GM23338 (cell line): ENCODE data around the gene KIF2C. TPM values are rescaled to one million over a fixed set of nuclear protein-coding genes. Genes with fewer than 3 reads are reported as not detected.

Experiments used
- ATAC-seq: fragments of 200-7000 bp; cut with Tn5 transposase; 3 replicates; pipeline ENCODE4 v1.9.1; 2020
- DNase-seq: peaks from one replicate; pipeline ENCODE4 v3.0.0-alpha.2; 2015; ENCODE audit warnings: low spot score
- H2AFZ ChIP-seq: fragments of 200-600 bp; sonication (generic); 2 replicates; pipeline ENCODE4 v1.8.0; 2016; ENCODE audit warnings: antibody characterized with exemption, mild to moderate bottlenecking, moderate library complexity
- H3F3A ChIP-seq: fragments of 200-600 bp; sonication (generic); replicated peaks from 2 replicates; pipeline ENCODE4 v1.8.0; 2017; ENCODE audit warnings: antibody characterized with exemption, mixed run types, low read depth
- H3K27ac ChIP-seq: fragments of 200-600 bp; sonication (generic); 2 replicates; pipeline ENCODE4 v1.6.1; 2016; ENCODE audit warnings: low read depth
- H3K27me3 ChIP-seq: fragments of 200-600 bp; sonication (generic); 2 replicates; pipeline ENCODE4 v1.8.0; 2016; ENCODE audit warnings: mild to moderate bottlenecking, mixed run types, moderate library complexity; ENCODE audit not compliant: insufficient read depth
- H3K36me3 ChIP-seq: fragments of 200-600 bp; sonication (generic); 2 replicates; pipeline ENCODE4 v1.8.0; 2016; ENCODE audit warnings: mild to moderate bottlenecking; ENCODE audit not compliant: insufficient read depth
- H3K4me1 ChIP-seq: fragments of 200-600 bp; sonication (generic); 2 replicates; pipeline ENCODE4 v1.8.0; 2016; ENCODE audit warnings: mild to moderate bottlenecking, moderate library complexity; ENCODE audit not compliant: insufficient read depth
- H3K4me2 ChIP-seq: fragments of 200-600 bp; sonication (generic); 2 replicates; pipeline ENCODE4 v1.7.1; 2017; ENCODE audit warnings: mixed run types
- H3K4me3 ChIP-seq: fragments of 200-600 bp; sonication (generic); 2 replicates; pipeline ENCODE4 v1.6.1; 2016; ENCODE audit warnings: mixed run types
- H3K79me2 ChIP-seq: fragments of 200-600 bp; sonication (generic); replicated peaks from 2 replicates; pipeline ENCODE4 v1.8.0; 2017; ENCODE audit warnings: mild to moderate bottlenecking; ENCODE audit not compliant: insufficient read depth
- H3K9me2 ChIP-seq: fragments of 200-600 bp; sonication (generic); 2 replicates; pipeline ENCODE4 v1.8.0; 2017; ENCODE audit not compliant: insufficient read depth
- H4K20me1 ChIP-seq: fragments of 200-600 bp; sonication (generic); replicated peaks from 2 replicates; pipeline ENCODE4 v1.8.0; 2017; ENCODE audit warnings: mild to moderate bottlenecking; ENCODE audit not compliant: insufficient read depth
- H3K27ac Mint-ChIP-seq: 2 replicates; pipeline ENCODE4 v1.8.0; 2020; ENCODE audit warnings: inconsistent platforms, mild to moderate bottlenecking, moderate library complexity, mixed read lengths
- H3K27me3 Mint-ChIP-seq: 3 replicates; pipeline ENCODE4 v1.8.0; 2022; ENCODE audit warnings: low read depth, mild to moderate bottlenecking, moderate library complexity, mixed read lengths, inconsistent platforms; ENCODE audit not compliant: insufficient read depth, poor library complexity
- H3K36me3 Mint-ChIP-seq: 3 replicates; pipeline ENCODE4 v1.8.0; 2021; ENCODE audit warnings: low read depth, mild to moderate bottlenecking, inconsistent platforms, moderate library complexity, mixed read lengths
- H3K4me1 Mint-ChIP-seq: 3 replicates; pipeline ENCODE4 v1.8.0; 2020; ENCODE audit warnings: mild to moderate bottlenecking, inconsistent platforms, mixed read lengths
- H3K4me3 Mint-ChIP-seq: 3 replicates; pipeline ENCODE4 v1.8.0; 2021; ENCODE audit warnings: moderate library complexity, mild to moderate bottlenecking, inconsistent platforms, mixed read lengths
- H3K9me3 Mint-ChIP-seq: 3 replicates; pipeline ENCODE4 v1.8.0; 2020; ENCODE audit warnings: moderate library complexity, mild to moderate bottlenecking, inconsistent platforms, mixed read lengths
- CREB1 ChIP-seq: fragments of 250-450 bp; sonication (Bioruptor Pico); IDR thresholded peaks from 2 replicates; pipeline ENCODE4 v1.5.0; 2020; ENCODE audit warnings: low read depth, mild to moderate bottlenecking, moderate library complexity
- POLR2AphosphoS5 ChIP-seq: IDR thresholded peaks from 2 replicates; pipeline ENCODE4 v1.6.1; 2016; ENCODE audit warnings: antibody characterized with exemption, low read depth
- REST ChIP-seq: IDR thresholded peaks from one replicate; pipeline ENCODE4 v1.6.1; 2018; ENCODE audit warnings: antibody characterized with exemption; ENCODE audit not compliant: unreplicated experiment
- ZNF331 ChIP-seq: fragments of 250-450 bp; sonication (Bioruptor Pico); IDR thresholded peaks from 2 replicates; pipeline ENCODE4 v1.5.0; 2020; ENCODE audit warnings: low read depth, mild to moderate bottlenecking, moderate library complexity
- polyA plus RNA-seq: library from polyadenylated mRNA; unstranded; fragments of >200 nt; fragmentation: Nextera tagmentation; extraction: Ambion mirVana; gene quantifications from 2 replicates; pipeline ENCODE4 v1.2.1, GENCODE V29; 2016
- total RNA-seq: library from RNA; depleted of rRNA; stranded (reverse); fragments of >200 nt; shearing (Covaris generic); gene quantifications from 2 replicates; pipeline ENCODE4 v1.2.3, GENCODE V29; 2014
- TF ChIP-seq, protein P1 (sequence below), 2 experiments: fragments of 200-600 bp in 1 of 2; sonication (generic) in 1 of 2; conservative IDR thresholded peaks; 2 replicates each; pipeline versions ENCODE4 v1.5.1 to v1.6.1; 2016 to 2017; ENCODE audit warnings: antibody characterized with exemption in 2 of 2, low read depth in 2 of 2, mild to moderate bottlenecking in 2 of 2, moderate library complexity in 1 of 2

Gene KIF2C
- total and polyA plus RNA-seq, 2 experiments from 2014 or later, result 38.0 to 62.9 TPM

DNA sequence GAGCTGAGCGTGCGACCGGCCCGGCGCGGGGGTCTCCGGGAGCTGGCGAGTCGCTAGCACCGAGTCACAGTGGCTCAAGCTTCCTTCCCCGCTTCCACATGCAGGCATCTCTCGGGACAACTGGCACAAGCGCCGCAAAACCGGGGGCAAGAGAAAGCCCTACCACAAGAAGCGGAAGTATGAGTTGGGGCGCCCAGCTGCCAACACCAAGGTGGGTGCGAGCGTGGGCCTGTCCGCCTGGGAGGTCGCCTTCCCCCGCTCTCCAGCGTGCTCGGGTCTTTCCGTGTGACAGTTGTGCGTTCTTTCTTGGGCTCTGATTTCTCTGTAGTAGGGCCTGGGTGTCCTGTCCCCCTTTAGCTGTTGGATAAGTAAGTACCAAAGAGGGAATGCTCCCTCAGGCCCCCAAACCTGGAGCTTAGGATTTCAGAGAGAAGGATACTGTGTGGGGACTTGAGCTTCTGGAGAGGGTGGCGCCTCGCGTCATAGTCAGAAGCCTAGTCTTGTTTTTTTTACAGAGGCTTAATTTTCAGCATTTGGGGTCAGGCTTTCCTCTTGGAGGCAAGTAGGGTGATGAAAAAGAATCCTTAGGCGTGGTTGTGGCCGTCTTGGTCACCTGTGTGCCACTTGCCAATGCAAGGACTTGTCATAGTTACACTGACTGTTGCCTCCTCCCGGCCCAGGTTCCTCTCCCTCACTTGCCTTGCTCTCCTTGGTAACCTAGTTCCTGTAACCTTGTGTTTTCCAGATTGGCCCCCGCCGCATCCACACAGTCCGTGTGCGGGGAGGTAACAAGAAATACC lies 36.5 kb downstream of the KIF2C start:
- Histone ChIP-seq H3K36me3 (peaks cover 37% of the 10 kb centered on the region), H3K4me2 (peak overlapping the region; percentile 100), H3K4me3 (peak overlapping the region; percentile 99), H2AFZ (no peak overlapping the region), H4K20me1 (peaks cover 35% of the 10 kb centered on the region), H3K9me2 (no peaks in the 10 kb centered on the region), H3K79me2 (peaks cover 43% of the 10 kb centered on the region), H3K4me1 (peaks cover 15% of the 10 kb centered on the region), H3K27me3 (no peaks in the 10 kb centered on the region), H3K27ac (peak overlapping the region; percentile 90), H3F3A (peaks cover 59% of the 10 kb centered on the region)
- Mint-ChIP-seq H3K27ac (peak overlapping the region; percentile 97), H3K4me3 (peak overlapping the region; percentile 87), H3K36me3 (peaks cover 55% of the 10 kb centered on the region), H3K9me3 (no peaks in the 10 kb centered on the region; the same call in 2 of the 3 replicates), H3K4me1 (peaks cover 20% of the 10 kb centered on the region), H3K27me3 (peaks cover 25% of the 10 kb centered on the region)
- TF ChIP-seq POLR2AphosphoS5 (peak; percentile 18; the same call in 1 of the 2 replicates), REST (no peak)
- DNase-seq (no peak), ATAC-seq (no peak)

DNA sequence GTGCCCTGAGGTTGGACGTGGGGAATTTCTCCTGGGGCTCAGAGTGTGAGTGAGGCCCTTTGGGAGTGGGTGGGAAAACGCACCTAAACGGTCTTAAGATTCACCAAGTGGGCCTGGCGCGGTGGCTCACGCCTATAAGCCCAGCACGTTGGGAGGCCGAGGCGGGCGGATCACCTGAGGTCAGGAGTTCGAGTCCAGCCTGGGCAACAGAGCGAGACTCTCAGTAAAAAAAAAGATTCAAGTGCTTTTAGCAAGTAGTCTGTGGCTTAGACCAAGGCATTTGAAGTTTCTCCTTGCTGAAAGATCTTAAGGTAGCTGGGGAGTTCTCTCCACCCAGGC lies 37.1 kb downstream of the KIF2C start:
- H2AFZ ChIP-seq, result no peak overlapping the region

More for the DNA sequence above, 37.1 kb downstream of the KIF2C start:
- H3K9me2 ChIP-seq, result no peaks in the 10 kb centered on the region
- no peaks in the 10 kb centered on the region; the same call in 2 of the 3 replicates for H3K9me3 Mint-ChIP-seq
- H4K20me1 ChIP-seq, result peaks cover 35% of the 10 kb centered on the region
- H3F3A ChIP-seq, result peaks cover 65% of the 10 kb centered on the region
- DNase-seq (no peak), ATAC-seq (no peak)
- peaks cover 15% of the 10 kb centered on the region for H3K4me1 ChIP-seq
- TF ChIP-seq CREB1 (CRISPR knock-in tag) (no peak), POLR2AphosphoS5 (no peak), ZNF331 (no peak)
- TF ChIP-seq, protein P1, sequence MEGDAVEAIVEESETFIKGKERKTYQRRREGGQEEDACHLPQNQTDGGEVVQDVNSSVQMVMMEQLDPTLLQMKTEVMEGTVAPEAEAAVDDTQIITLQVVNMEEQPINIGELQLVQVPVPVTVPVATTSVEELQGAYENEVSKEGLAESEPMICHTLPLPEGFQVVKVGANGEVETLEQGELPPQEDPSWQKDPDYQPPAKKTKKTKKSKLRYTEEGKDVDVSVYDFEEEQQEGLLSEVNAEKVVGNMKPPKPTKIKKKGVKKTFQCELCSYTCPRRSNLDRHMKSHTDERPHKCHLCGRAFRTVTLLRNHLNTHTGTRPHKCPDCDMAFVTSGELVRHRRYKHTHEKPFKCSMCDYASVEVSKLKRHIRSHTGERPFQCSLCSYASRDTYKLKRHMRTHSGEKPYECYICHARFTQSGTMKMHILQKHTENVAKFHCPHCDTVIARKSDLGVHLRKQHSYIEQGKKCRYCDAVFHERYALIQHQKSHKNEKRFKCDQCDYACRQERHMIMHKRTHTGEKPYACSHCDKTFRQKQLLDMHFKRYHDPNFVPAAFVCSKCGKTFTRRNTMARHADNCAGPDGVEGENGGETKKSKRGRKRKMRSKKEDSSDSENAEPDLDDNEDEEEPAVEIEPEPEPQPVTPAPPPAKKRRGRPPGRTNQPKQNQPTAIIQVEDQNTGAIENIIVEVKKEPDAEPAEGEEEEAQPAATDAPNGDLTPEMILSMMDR (conservative IDR thresholded peaks at IDR 0.05; ENCODE audit: low read depth in 2 of 2), result no peak
- peaks cover 37% of the 10 kb centered on the region for H3K36me3 ChIP-seq
- H3K36me3 Mint-ChIP-seq, result peaks cover 61% of the 10 kb centered on the region
- peaks cover 25% of the 10 kb centered on the region for H3K27me3 Mint-ChIP-seq
- H3K4me2 ChIP-seq, result peak overlapping the region; percentile 100
- peak overlapping the region; percentile 87 for H3K4me3 Mint-ChIP-seq
- no peaks in the 10 kb centered on the region for H3K27me3 ChIP-seq
- peaks cover 20% of the 10 kb centered on the region for H3K4me1 Mint-ChIP-seq
- peak overlapping the region; percentile 90 for H3K27ac ChIP-seq
- peak overlapping the region; percentile 99 for H3K4me3 ChIP-seq
- peak overlapping the region; percentile 97 for H3K27ac Mint-ChIP-seq
- H3K79me2 ChIP-seq, result peaks cover 43% of the 10 kb centered on the region
